ENCODE measurements around the gene KRR1.
"Not testable (repeated sequence)": the region's sequence is repeated elsewhere in the genome, so short reads cannot be mapped to it uniquely, and the experiment has no call there.

The KRR1 gene

DNA sequence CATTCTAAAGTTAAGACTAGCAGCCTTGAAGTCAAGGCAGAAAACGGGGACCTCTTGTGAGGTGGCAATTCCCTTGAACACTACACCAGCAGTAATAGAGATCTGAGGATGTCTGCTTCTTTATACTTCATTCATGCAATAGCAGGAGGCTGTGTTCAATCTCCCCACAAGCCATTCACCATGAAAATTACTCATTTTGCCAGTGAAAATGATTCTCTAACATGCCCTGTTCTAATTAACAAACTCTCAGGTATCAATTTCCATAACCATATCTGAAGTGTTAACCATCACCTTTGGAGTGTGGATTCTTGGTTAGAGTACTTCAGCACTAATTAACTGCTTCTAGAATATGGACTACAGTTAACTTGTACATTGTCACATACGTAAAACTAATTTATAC is 34.3 kb downstream of the KRR1 start:
- H3K9me3 Mint-ChIP-seq = no peaks in the 10 kb centered on the region
- DNase-seq (no peak), ATAC-seq (replicated peaks) (no peak)
- H3K27ac Mint-ChIP-seq = no peak overlapping the region
- H3K4me3 Mint-ChIP-seq = no peak overlapping the region
- peaks cover 41 to 62% of the 10 kb centered on the region in 2 donors for H3K4me1 Mint-ChIP-seq
- no peaks in the 10 kb centered on the region for H3K27me3 Mint-ChIP-seq
- peaks cover 0 to 2% of the 10 kb centered on the region in 2 donors for H3K36me3 Mint-ChIP-seq

DNA sequence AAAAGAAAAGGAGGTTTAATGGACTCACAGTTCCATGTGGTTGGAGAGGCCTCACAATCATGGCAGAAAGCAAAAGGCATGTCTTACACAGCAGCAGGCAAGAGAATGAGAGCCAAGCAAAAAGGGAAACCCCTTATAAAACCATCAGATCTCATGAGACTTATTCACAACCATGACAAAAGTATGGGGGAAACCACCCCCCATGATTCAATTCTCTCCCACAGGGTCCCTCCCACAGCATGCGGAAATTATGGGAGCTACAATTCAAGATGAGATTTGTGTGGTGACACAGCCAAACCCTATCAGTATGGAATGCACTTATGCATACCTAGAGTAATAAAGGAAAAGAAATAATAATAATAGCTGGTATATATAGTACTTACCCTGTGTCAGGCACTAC is 35.3 kb downstream of the KRR1 start:
- Mint-ChIP-seq H3K4me1 (peaks cover 38 to 61% of the 10 kb centered on the region in 2 donors), H3K4me3 (no peak overlapping the region), H3K27me3 (no peaks in the 10 kb centered on the region), H3K36me3 (peaks cover 0 to 2% of the 10 kb centered on the region in 2 donors), H3K9me3 (no peaks in the 10 kb centered on the region), H3K27ac (no peak overlapping the region)
- ATAC-seq (replicated peaks) (no peak), DNase-seq (no peak)

GRCh38 chr12:75474116-75474515 is 37.3 kb downstream of the KRR1 start:
- H3K27ac Mint-ChIP-seq = no peak overlapping the region
- H3K4me1 Mint-ChIP-seq = peaks cover 34 to 56% of the 10 kb centered on the region in 2 donors
- peaks cover 0 to 2% of the 10 kb centered on the region in 2 donors for H3K36me3 Mint-ChIP-seq
- DNase-seq (no peak), ATAC-seq (replicated peaks) (no peak)
- H3K27me3 Mint-ChIP-seq = no peaks in the 10 kb centered on the region
- H3K4me3 Mint-ChIP-seq = no peak overlapping the region
- H3K9me3 Mint-ChIP-seq = peaks cover 2 to 4% of the 10 kb centered on the region in 2 donors

DNA sequence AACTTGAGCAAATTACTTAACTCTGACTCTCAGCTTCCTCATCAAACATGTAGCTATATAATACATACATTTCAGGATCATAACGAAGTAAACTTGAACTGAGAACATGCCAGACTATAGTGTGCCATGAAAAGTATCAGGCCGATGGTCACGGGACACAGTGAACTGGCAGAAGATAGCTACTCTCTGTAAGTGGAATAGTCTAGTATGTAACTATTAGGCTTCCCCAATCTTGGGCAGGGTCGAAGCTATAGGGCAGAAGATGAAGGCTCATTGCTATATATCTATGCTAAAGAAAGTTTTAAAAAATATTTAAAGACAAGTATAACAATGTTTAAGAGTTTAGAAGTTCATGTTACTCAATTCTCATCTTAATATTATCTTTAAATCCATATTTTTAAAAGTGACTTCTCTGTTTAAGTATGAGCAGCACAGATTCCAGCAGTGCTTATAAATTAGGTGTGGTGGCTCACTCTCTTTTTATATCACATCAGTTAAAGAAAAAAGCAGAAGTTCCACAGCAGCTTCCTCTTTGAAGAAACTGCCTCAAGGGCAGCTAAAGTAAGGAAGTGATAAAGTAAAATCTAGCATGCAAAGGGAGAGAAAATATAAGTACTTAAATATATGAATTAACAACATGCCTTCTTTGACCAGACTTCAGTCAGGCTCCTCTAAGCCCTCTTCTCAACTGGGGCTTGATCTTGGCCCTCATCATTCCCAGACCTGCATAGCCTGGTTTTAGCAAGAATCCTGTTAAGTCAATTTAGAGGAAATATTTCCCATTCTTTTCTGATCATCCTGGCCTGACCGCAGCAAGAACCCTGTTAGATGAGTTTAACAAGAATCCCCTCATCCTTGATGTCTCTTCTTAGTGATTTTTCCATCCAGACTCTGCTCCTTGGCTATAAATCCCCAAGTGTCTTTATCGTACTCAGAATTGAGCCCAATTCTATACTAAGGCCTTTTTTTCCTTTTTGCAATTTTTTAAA is 39.2 kb downstream of the KRR1 start:
- Mint-ChIP-seq H3K9me3 (peaks cover 2 to 4% of the 10 kb centered on the region in 2 donors), H3K36me3 (peaks cover 0 to 2% of the 10 kb centered on the region in 2 donors), H3K27me3 (no peaks in the 10 kb centered on the region), H3K4me3 (no peak overlapping the region), H3K27ac (peak overlapping the region; percentile 85), H3K4me1 (peaks cover 24 to 40% of the 10 kb centered on the region in 2 donors)
- ATAC-seq (replicated peaks) (peak; percentile 94 to 95), DNase-seq (no peak)

DNA sequence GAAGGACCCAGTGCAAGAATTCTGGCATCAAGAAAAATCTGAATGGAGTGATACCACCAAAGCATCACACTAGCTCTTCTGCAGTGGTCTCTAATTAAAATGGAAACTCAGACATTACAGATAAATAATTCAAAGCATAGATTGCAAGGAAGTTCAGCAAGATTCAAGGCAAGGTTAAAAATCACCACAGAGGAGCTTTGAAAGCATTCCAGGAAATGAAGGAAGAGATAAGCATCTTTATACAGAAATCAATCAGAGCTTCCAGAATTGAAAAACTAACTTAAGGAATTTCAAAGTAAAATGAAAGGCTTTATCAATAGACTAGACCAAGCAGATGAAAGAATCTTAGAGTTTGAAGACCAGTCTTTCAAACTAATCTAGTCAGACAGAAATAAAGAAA is 51.2 kb downstream of the KRR1 start:
- H3K4me1 Mint-ChIP-seq = no peaks in the 10 kb centered on the region
- peaks cover 2 to 9% of the 10 kb centered on the region in 2 donors for H3K36me3 Mint-ChIP-seq
- H3K27me3 Mint-ChIP-seq = peaks cover 4 to 5% of the 10 kb centered on the region in 2 donors
- no peak overlapping the region for H3K4me3 Mint-ChIP-seq
- ATAC-seq (replicated peaks) (no peak), DNase-seq (no peak)
- H3K27ac Mint-ChIP-seq = no peak overlapping the region
- H3K9me3 Mint-ChIP-seq = peaks cover 7 to 12% of the 10 kb centered on the region in 2 donors

- peaks cover 2 to 9% of the 10 kb centered on the region in 2 donors for H3K36me3 Mint-ChIP-seq
- H3K9me3 Mint-ChIP-seq = peaks cover 7 to 12% of the 10 kb centered on the region in 2 donors
- no peak for ATAC-seq (replicated peaks)
- no peak overlapping the region for H3K27ac Mint-ChIP-seq
- no peak overlapping the region for H3K4me3 Mint-ChIP-seq
- no peak for DNase-seq
- H3K27me3 Mint-ChIP-seq = peaks cover 4 to 5% of the 10 kb centered on the region in 2 donors
- H3K4me1 Mint-ChIP-seq = no peaks in the 10 kb centered on the region
Observed at GRCh38 chr12:75459755-75460154, 51.7 kb downstream of the KRR1 start.

- peaks cover 7 to 12% of the 10 kb centered on the region in 2 donors for H3K9me3 Mint-ChIP-seq
- H3K27ac Mint-ChIP-seq = not testable (repeated sequence)
Observed at GRCh38 chr12:75457866-75458265, 53.5 kb downstream of the KRR1 start.

GRCh38 chr12:75457191-75457590 is 54.2 kb downstream of the KRR1 start:
- Mint-ChIP-seq H3K27ac (no peak overlapping the region), H3K4me3 (no peak overlapping the region), H3K4me1 (no peaks in the 10 kb centered on the region), H3K36me3 (peaks cover 2 to 9% of the 10 kb centered on the region in 2 donors), H3K27me3 (peaks cover 4 to 5% of the 10 kb centered on the region in 2 donors), H3K9me3 (peaks cover 7 to 12% of the 10 kb centered on the region in 2 donors)
- DNase-seq = no peak
- no peak for ATAC-seq (replicated peaks)

More at GRCh38 chr12:75457866-75458265, 53.5 kb downstream of the KRR1 start:
- not testable (repeated sequence) for H3K4me1 Mint-ChIP-seq; H3K36me3 Mint-ChIP-seq; H3K4me3 Mint-ChIP-seq; ATAC-seq (replicated peaks); H3K27me3 Mint-ChIP-seq; DNase-seq

- Mint-ChIP-seq H3K27ac (no peak overlapping the region), H3K4me1 (no peaks in the 10 kb centered on the region), H3K4me3 (no peak overlapping the region), H3K27me3 (peaks cover 4 to 5% of the 10 kb centered on the region in 2 donors), H3K9me3 (peaks cover 7 to 12% of the 10 kb centered on the region in 2 donors), H3K36me3 (peaks cover 2 to 9% of the 10 kb centered on the region in 2 donors)
- DNase-seq (no peak), ATAC-seq (replicated peaks) (no peak)
Observed at GRCh38 chr12:75455839-75456238, 55.6 kb downstream of the KRR1 start.

DNA sequence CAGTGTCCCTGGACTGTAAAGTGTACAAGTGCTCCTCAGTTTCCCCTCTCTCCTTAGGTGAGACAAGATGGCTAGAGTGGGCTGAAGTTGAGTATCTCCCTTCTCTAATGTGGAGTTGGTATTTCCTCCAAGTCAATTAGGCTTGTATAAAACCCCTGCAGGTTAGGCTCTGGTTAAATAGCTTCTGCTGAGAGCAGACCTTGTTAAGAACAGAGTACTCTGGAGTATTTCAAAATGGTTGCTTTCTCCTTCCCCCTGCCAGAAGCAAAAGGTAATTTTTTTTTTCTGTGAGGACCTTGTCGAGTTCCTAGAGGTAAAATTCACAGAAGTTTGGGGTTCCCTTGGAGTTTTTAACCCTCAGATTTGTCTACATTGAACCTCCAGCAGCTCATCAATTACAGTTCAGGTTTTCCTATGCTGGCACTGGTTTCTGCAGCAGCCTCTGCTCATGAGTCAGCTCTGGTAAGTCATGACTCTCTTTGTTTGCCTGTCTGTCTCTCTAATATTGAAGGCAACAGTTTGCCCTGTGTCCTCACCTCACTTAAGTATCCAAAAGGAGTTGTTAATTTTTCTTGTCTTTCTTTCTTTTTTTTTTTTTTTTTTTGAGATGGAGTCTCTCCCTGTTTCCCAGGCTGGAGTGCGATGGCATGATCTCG is 58.6 kb downstream of the KRR1 start:
- Mint-ChIP-seq H3K4me1 (no peaks in the 10 kb centered on the region), H3K4me3 (no peak overlapping the region), H3K27me3 (peaks cover 4 to 5% of the 10 kb centered on the region in 2 donors), H3K36me3 (peaks cover 2 to 3% of the 10 kb centered on the region in 2 donors), H3K9me3 (peaks cover 6 to 7% of the 10 kb centered on the region in 2 donors), H3K27ac (no peak overlapping the region)
- ATAC-seq (replicated peaks) = no peak
- DNase-seq = no peak

- no peaks in the 10 kb centered on the region for H3K9me3 Mint-ChIP-seq
- H3K36me3 Mint-ChIP-seq = no peaks in the 10 kb centered on the region
- no peak overlapping the region for H3K27ac Mint-ChIP-seq
- ATAC-seq (replicated peaks) (no peak), DNase-seq (no peak)
- peaks cover 0 to 8% of the 10 kb centered on the region in 2 donors for H3K27me3 Mint-ChIP-seq
- H3K4me1 Mint-ChIP-seq = no peaks in the 10 kb centered on the region
- H3K4me3 Mint-ChIP-seq = no peak overlapping the region
Observed at GRCh38 chr12:75447691-75448393, 63.6 kb downstream of the KRR1 start.

DNA sequence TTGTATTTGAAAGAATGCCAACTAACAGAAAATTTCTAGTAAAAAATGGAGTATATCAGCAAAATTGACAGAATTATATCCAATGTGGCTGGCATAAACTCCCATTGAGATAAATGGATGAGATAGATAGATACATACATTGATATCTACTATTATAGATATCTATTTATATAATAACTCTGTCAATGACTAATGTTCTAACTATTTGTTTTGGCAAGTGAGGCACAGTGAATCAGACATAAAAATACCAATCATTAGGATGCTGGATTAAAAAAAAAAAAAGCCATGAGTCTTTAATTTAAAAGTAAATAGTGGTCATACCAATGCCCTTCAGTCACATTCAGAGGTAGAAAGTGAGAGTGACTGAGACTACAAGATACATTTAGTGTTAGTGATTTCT is 64.6 kb downstream of the KRR1 start:
- DNase-seq (no peak), ATAC-seq (replicated peaks) (no peak)
- Mint-ChIP-seq H3K27me3 (peaks cover 0 to 13% of the 10 kb centered on the region in 2 donors), H3K4me3 (no peak overlapping the region), H3K4me1 (no peaks in the 10 kb centered on the region), H3K27ac (no peak overlapping the region), H3K9me3 (no peaks in the 10 kb centered on the region), H3K36me3 (no peaks in the 10 kb centered on the region)

DNA sequence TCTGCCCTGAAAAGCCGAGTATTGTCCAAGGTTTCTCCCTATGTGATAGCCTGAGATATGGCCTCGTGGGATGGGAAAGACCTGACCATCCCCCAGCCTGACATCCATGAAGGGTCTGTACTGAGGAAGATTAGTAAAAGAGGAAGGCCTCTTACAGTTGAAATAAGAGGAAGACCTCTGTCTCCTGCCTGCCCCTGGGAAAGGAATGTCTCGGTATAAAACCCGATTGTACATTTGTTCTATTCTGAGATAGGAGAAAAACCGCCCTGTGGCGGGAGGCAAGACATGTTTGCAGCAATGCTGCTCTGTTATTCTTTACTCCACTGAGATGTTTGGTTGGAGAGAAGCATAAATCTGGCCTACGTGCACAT is 66.3 kb downstream of the KRR1 start:
- H3K27ac Mint-ChIP-seq; H3K9me3 Mint-ChIP-seq; H3K4me1 Mint-ChIP-seq; ATAC-seq (replicated peaks); H3K4me3 Mint-ChIP-seq; H3K36me3 Mint-ChIP-seq; DNase-seq: not testable (repeated sequence)
- H3K27me3 Mint-ChIP-seq = peaks cover 6 to 19% of the 10 kb centered on the region in 2 donors
